Right lobe of liver (tissue), 6 donors: ENCODE results near the gene AGAP3. TPM values are rescaled to one million over a fixed set of nuclear protein-coding genes. Genes with fewer than 3 reads are reported as not detected.
"Not testable (repeated sequence)": the region's sequence is repeated elsewhere in the genome, so short reads cannot be mapped to it uniquely, and the experiment has no call there.

Source experiments
- ATAC-seq, 4 donors: fragments of 200-7000 bp; cut with Tn5 transposase; one replicate each; pipeline ENCODE4 v1.9.1; 2020; ENCODE audit warnings: mild to moderate bottlenecking in 4 of 4, moderate library complexity in 4 of 4
- DNase-seq, 3 donors: peaks; one replicate each; pipeline ENCODE4 v3.0.0-alpha.2; 2020
- H3K27ac ChIP-seq, 3 donors: fragments of 200-600 bp; one replicate each; pipeline ENCODE4 v1.8.0; 2022
- H3K27me3 ChIP-seq, 2 donors: fragments of 200-600 bp; one replicate each; pipeline ENCODE4 v1.8.0; 2022
- H3K36me3 ChIP-seq, 4 donors: fragments of 200-600 bp; sonication (generic) in 1 of 4; one replicate each; pipeline versions ENCODE4 v1.5.1 to v1.8.0; 2017 to 2022; ENCODE audit warnings: control low read depth in 1 of 4
- H3K4me1 ChIP-seq, 4 donors: fragments of 200-600 bp; sonication (generic) in 1 of 4; one replicate each; pipeline versions ENCODE4 v1.5.1 to v1.8.0; 2017 to 2022; ENCODE audit warnings: control low read depth in 1 of 4
- H3K4me3 ChIP-seq, 3 donors: fragments of 200-600 bp; one replicate each; pipeline ENCODE4 v1.8.0; 2022
- H3K9me3 ChIP-seq, 4 donors: fragments of 200-600 bp; sonication (generic) in 1 of 4; one replicate each; pipeline versions ENCODE4 v1.5.1 to v1.8.0; 2017 to 2022; ENCODE audit warnings: control low read depth in 1 of 4
- CTCF ChIP-seq, 4 donors: fragments of 200-600 bp in 3 of 4; fragments of 450-650 bp in 1 of 4; IDR thresholded peaks; one replicate each; pipeline versions ENCODE4 v1.5.1 to v1.8.0; 2016 to 2022; ENCODE audit warnings: antibody characterized with exemption in 4 of 4, mild to moderate bottlenecking in 2 of 4
- POLR2A ChIP-seq: fragments of 450-650 bp; IDR thresholded peaks from one replicate; pipeline ENCODE4 v1.6.1; 2017; ENCODE audit warnings: antibody characterized with exemption, mild to moderate bottlenecking
- WGBS: methylation state at CpG from one replicate; pipeline ENCODE4 v1.1.6; 2018; ENCODE audit warnings: low coverage, low lambda C conversion rate; ENCODE audit not compliant: insufficient coverage; ENCODE audit errors: missing lambda C conversion rate; 5-methylcytosine and 5-hydroxymethylcytosine counted together
- intact Hi-C, 2 donors: fragments of 100-400 bp; cut with DNase I; formaldehyde crosslinking; loops; one replicate each; pipeline versions ENCODE4 v1.11.2 to v1.14.1; 2022
- total RNA-seq, 6 experiments: library from RNA; depleted of rRNA in 2 of 6; stranded (reverse); fragments of >200 nt in 2 of 6; fragmentation: NEBNext Ultra II Directional in 3 of 6; extraction: Animal tissue kit (Norgen Biotek cat#: 25700) in 3 of 6; gene quantifications; one replicate each; pipeline versions ENCODE4 v1.1.0 to v1.2.4, GENCODE V29; 2016 to 2023
- donor health status: DM: no; HTN: yes; CAD: no.
- donor health status: DM: no; HTN: no; CAD: no.
- donor health status: DM: no; HTN: no; CAD: no.
- donor health status: DM: no; HTN: yes; CAD: no.
- donor health status: DM: no; HTN: yes; CAD: no.

Gene AGAP3
- total RNA-seq, 6 experiments from 2014 or later = 36.3 to 44.3 (median 39.5) TPM

- H3K36me3 ChIP-seq = peaks cover 0 to 1% (median 0%) of the 10 kb centered on the region in 4 donors
- no peak overlapping the region for H3K4me3 ChIP-seq
- no peaks in the 10 kb centered on the region for H3K27me3 ChIP-seq
- no peak for TF ChIP-seq POLR2A
- TF ChIP-seq CTCF (IDR thresholded peaks at IDR 0.05) = no peak
- intact Hi-C loops = no loop called here
- H3K9me3 ChIP-seq = no peaks in the 10 kb centered on the region
- 93% methylated on average over 10 of the region's 30 CpGs for WGBS
- no peak for ATAC-seq
- H3K27ac ChIP-seq = no peak overlapping the region
- no peak for DNase-seq
- H3K4me1 ChIP-seq = peaks cover 0 to 5% (median 0%) of the 10 kb centered on the region in 4 donors
These were observed 45.5 kb upstream of the AGAP3 start for GRCh38 chr7:151040616-151041375.

GRCh38 chr7:151043449-151043848, 42.8 kb upstream of the AGAP3 start:
- WGBS = 93% methylated on average over 9 of the region's 10 CpGs
- H3K27me3 ChIP-seq, H3K4me1 ChIP-seq, H3K27ac ChIP-seq, H3K4me3 ChIP-seq, H3K36me3 ChIP-seq, intact Hi-C loops, DNase-seq, ATAC-seq, H3K9me3 ChIP-seq: not testable (repeated sequence)

DNA sequence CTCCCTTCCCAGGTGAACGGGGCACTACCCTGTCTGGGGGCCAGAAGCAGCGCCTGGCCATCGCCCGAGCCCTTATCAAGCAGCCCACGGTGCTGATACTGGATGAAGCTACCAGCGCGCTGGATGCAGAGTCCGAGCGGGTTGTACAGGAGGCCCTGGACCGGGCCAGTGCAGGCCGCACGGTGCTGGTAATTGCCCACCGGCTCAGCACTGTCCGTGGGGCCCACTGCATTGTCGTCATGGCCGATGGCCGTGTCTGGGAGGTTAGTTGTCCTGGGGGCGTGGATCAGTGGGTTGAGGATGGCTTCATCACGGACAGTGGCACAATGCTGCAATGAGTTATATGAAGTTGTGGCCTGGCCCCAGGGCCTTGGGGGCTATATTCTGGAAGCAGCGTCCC, 42.3 kb upstream of the AGAP3 start:
- H3K4me3 ChIP-seq = no peak overlapping the region
- intact Hi-C loops = no loop called here
- ATAC-seq = no peak
- no peaks in the 10 kb centered on the region for H3K9me3 ChIP-seq
- H3K27me3 ChIP-seq = no peaks in the 10 kb centered on the region
- no peak for DNase-seq
- H3K36me3 ChIP-seq = no peaks in the 10 kb centered on the region
- H3K27ac ChIP-seq = no peak overlapping the region
- TF ChIP-seq POLR2A = no peak
- no peak for TF ChIP-seq CTCF (IDR thresholded peaks at IDR 0.05)
- H3K4me1 ChIP-seq = peaks cover 0 to 2% (median 0%) of the 10 kb centered on the region in 4 donors
- 93% methylated on average over 7 of the region's 20 CpGs for whole genome bisulfite sequencing

- Histone ChIP-seq H3K4me3 (no peak overlapping the region), H3K27ac (no peak overlapping the region), H3K27me3 (no peaks in the 10 kb centered on the region), H3K36me3 (no peaks in the 10 kb centered on the region), H3K9me3 (no peaks in the 10 kb centered on the region), H3K4me1 (no peaks in the 10 kb centered on the region)
- TF ChIP-seq CTCF (IDR thresholded peaks at IDR 0.05) (no peak), POLR2A (no peak)
- no CpG with 5 or more reads among the region's 11 CpGs for WGBS
- ATAC-seq (no peak), DNase-seq (no peak)
- intact Hi-C loops = no loop called here
These were observed 41.0 kb upstream of the AGAP3 start for GRCh38 chr7:151045262-151045661.

GRCh38 chr7:151045967-151046366, 40.3 kb upstream of the AGAP3 start:
- DNase-seq = no peak
- Histone ChIP-seq H3K4me1 (no peaks in the 10 kb centered on the region), H3K27ac (no peak overlapping the region), H3K27me3 (no peaks in the 10 kb centered on the region), H3K36me3 (no peaks in the 10 kb centered on the region), H3K9me3 (no peaks in the 10 kb centered on the region), H3K4me3 (no peak overlapping the region)
- intact Hi-C loops = no loop called here
- 74% methylated on average over 5 of the region's 9 CpGs for WGBS
- no peak for ATAC-seq
- no peak for TF ChIP-seq CTCF (IDR thresholded peaks at IDR 0.05)
- no peak for TF ChIP-seq POLR2A
